HEK293 (cell line): ENCODE measurements around the gene TIGD7.

Source experiments
- BCL11A ChIP-seq: fragments of 450-650 bp; formaldehyde crosslinking; IDR thresholded peaks from 2 replicates; pipeline ENCODE4 v1.5.1; 2016; ENCODE audit warnings: low read depth, missing biosample characterization, missing genetic modification characterization
- EGR2 ChIP-seq: fragments of 450-650 bp; formaldehyde crosslinking; IDR thresholded peaks from 2 replicates; pipeline ENCODE4 v1.5.1; 2016; ENCODE audit warnings: low read depth, missing biosample characterization, missing genetic modification characterization
- MYNN ChIP-seq: fragments of 450-650 bp; formaldehyde crosslinking; IDR thresholded peaks from 2 replicates; pipeline ENCODE4 v1.5.1; 2016; ENCODE audit warnings: missing biosample characterization, missing genetic modification characterization, borderline replicate concordance
- OSR2 ChIP-seq: fragments of 450-650 bp; formaldehyde crosslinking; IDR thresholded peaks from 2 replicates; pipeline ENCODE4 v1.5.1; 2016; ENCODE audit warnings: missing biosample characterization, missing genetic modification characterization
- OVOL3 ChIP-seq: fragments of 450-650 bp; formaldehyde crosslinking; IDR thresholded peaks from 2 replicates; pipeline ENCODE4 v1.5.1; 2016; ENCODE audit warnings: missing biosample characterization, missing genetic modification characterization
- SP3 ChIP-seq: fragments of 450-650 bp; formaldehyde crosslinking; IDR thresholded peaks from 2 replicates; pipeline ENCODE4 v1.5.1; 2016; ENCODE audit warnings: missing biosample characterization, missing genetic modification characterization
- SP7 ChIP-seq: fragments of 450-650 bp; formaldehyde crosslinking; IDR thresholded peaks from 2 replicates; pipeline ENCODE4 v1.5.1; 2016; ENCODE audit warnings: missing biosample characterization, missing genetic modification characterization
- ZBTB17 ChIP-seq: fragments of 450-650 bp; formaldehyde crosslinking; IDR thresholded peaks from 2 replicates; pipeline ENCODE4 v1.5.1; 2016; ENCODE audit warnings: missing biosample characterization, missing genetic modification characterization
- ZBTB20 ChIP-seq: fragments of 450-650 bp; formaldehyde crosslinking; IDR thresholded peaks from 2 replicates; pipeline ENCODE4 v1.5.1; 2016; ENCODE audit warnings: missing biosample characterization, missing genetic modification characterization
- ZNF114 ChIP-seq: fragments of 450-650 bp; formaldehyde crosslinking; IDR thresholded peaks from 2 replicates; pipeline ENCODE4 v1.5.0; 2017; ENCODE audit warnings: missing biosample characterization, missing genetic modification characterization
- ZNF132 ChIP-seq: fragments of 450-650 bp; formaldehyde crosslinking; IDR thresholded peaks from 2 replicates; pipeline ENCODE4 v1.5.1; 2017; ENCODE audit warnings: missing biosample characterization, missing genetic modification characterization, borderline replicate concordance
- ZNF146 ChIP-seq: fragments of 450-650 bp; formaldehyde crosslinking; IDR thresholded peaks from 2 replicates; pipeline ENCODE4 v1.5.1; 2016; ENCODE audit warnings: missing biosample characterization, missing genetic modification characterization
- ZNF169 ChIP-seq: fragments of 450-650 bp; formaldehyde crosslinking; IDR thresholded peaks from 2 replicates; pipeline ENCODE4 v1.5.1; 2016; ENCODE audit warnings: missing biosample characterization, missing genetic modification characterization
- ZNF239 ChIP-seq: fragments of 450-650 bp; formaldehyde crosslinking; IDR thresholded peaks from 2 replicates; pipeline ENCODE4 v1.5.1; 2016; ENCODE audit warnings: missing biosample characterization, missing genetic modification characterization
- ZNF292 ChIP-seq: fragments of 450-650 bp; formaldehyde crosslinking; IDR thresholded peaks from 2 replicates; pipeline ENCODE4 v1.5.1; 2016; ENCODE audit warnings: low read depth, missing biosample characterization, missing genetic modification characterization, borderline replicate concordance
- ZNF391 ChIP-seq: fragments of 450-650 bp; formaldehyde crosslinking; IDR thresholded peaks from 2 replicates; pipeline ENCODE4 v1.5.1; 2016; ENCODE audit warnings: low read depth, missing biosample characterization, missing genetic modification characterization, borderline replicate concordance
- ZNF791 ChIP-seq: fragments of 450-650 bp; formaldehyde crosslinking; IDR thresholded peaks from 2 replicates; pipeline ENCODE4 v1.5.1; 2016; ENCODE audit warnings: missing biosample characterization, missing genetic modification characterization
- ZSCAN30 ChIP-seq: fragments of 450-650 bp; IDR thresholded peaks from 2 replicates; pipeline ENCODE4 v1.5.1; 2018; ENCODE audit warnings: missing biosample characterization, mild to moderate bottlenecking, missing genetic modification characterization, moderate library complexity
- TF ChIP-seq, protein P1 (sequence below): fragments of 450-650 bp; formaldehyde crosslinking; IDR thresholded peaks from 2 replicates; pipeline ENCODE4 v1.5.1; 2016; ENCODE audit warnings: missing biosample characterization, missing genetic modification characterization
- TF ChIP-seq, protein P2 (sequence below): fragments of 450-650 bp; formaldehyde crosslinking; IDR thresholded peaks from 2 replicates; pipeline ENCODE4 v1.5.1; 2016; ENCODE audit warnings: missing biosample characterization, missing genetic modification characterization
- TF ChIP-seq, protein P3 (sequence below): fragments of 450-650 bp; IDR thresholded peaks from 2 replicates; pipeline ENCODE4 v1.5.1; 2018; ENCODE audit warnings: missing biosample characterization, mild to moderate bottlenecking, missing genetic modification characterization
- TF ChIP-seq, protein P4 (sequence below): fragments of 450-650 bp; formaldehyde crosslinking; IDR thresholded peaks from 2 replicates; pipeline ENCODE4 v1.5.1; 2016; ENCODE audit warnings: missing biosample characterization, missing genetic modification characterization, borderline replicate concordance
- TF ChIP-seq, protein P5 (sequence below): fragments of 450-650 bp; formaldehyde crosslinking; IDR thresholded peaks from 2 replicates; pipeline ENCODE4 v1.5.1; 2016; ENCODE audit warnings: missing biosample characterization, missing genetic modification characterization

The TIGD7 gene

DNA sequence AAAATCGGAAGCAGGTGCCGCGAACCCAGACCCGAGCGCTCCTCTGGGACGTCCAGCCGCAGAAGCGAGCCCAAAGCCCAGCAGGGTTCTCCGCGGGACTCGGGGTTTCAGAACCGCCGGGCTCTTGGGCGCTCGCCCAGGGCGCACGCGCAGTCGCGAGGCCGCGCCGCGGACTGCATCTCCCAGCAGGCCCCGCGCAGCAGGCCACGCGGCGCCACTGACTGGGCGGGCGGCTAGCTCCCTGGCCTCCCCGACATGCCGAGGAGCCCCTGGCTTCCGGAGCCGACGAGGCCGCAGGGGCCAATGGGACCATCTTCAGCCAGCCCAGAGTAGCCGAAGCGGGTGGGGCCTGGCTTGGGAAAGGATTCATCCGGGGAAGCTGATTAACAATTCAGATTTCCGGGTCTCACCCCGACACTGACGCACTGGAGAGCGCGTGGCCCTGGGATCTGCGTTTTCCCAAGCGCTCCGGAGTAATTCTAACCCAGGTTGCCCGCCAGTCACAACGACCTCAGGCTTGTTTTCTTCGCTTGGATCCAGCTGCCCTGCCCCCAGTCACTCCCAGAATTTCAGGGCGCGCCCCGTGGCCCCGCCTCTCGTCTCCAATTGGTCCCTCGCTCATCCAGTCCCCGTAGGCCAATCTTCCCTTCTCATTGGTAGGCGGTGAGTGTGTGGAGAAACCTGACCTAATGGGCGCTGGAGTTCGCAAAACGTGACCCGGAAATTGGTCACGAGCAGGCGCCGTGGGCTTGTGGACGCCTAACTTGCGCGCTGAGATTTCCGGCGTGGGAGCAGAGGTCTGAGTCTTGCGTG, 22.3 kb downstream of the TIGD7 start, which contains the start of gene ZNF263 (continued):
- no peak for TF ChIP-seq BCL11A (tag by site-specific recombination)
- TF ChIP-seq, protein P1, sequence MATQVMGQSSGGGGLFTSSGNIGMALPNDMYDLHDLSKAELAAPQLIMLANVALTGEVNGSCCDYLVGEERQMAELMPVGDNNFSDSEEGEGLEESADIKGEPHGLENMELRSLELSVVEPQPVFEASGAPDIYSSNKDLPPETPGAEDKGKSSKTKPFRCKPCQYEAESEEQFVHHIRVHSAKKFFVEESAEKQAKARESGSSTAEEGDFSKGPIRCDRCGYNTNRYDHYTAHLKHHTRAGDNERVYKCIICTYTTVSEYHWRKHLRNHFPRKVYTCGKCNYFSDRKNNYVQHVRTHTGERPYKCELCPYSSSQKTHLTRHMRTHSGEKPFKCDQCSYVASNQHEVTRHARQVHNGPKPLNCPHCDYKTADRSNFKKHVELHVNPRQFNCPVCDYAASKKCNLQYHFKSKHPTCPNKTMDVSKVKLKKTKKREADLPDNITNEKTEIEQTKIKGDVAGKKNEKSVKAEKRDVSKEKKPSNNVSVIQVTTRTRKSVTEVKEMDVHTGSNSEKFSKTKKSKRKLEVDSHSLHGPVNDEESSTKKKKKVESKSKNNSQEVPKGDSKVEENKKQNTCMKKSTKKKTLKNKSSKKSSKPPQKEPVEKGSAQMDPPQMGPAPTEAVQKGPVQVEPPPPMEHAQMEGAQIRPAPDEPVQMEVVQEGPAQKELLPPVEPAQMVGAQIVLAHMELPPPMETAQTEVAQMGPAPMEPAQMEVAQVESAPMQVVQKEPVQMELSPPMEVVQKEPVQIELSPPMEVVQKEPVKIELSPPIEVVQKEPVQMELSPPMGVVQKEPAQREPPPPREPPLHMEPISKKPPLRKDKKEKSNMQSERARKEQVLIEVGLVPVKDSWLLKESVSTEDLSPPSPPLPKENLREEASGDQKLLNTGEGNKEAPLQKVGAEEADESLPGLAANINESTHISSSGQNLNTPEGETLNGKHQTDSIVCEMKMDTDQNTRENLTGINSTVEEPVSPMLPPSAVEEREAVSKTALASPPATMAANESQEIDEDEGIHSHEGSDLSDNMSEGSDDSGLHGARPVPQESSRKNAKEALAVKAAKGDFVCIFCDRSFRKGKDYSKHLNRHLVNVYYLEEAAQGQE = no peak; the same call in 1 of the 2 replicates
- TF ChIP-seq, protein P2, sequence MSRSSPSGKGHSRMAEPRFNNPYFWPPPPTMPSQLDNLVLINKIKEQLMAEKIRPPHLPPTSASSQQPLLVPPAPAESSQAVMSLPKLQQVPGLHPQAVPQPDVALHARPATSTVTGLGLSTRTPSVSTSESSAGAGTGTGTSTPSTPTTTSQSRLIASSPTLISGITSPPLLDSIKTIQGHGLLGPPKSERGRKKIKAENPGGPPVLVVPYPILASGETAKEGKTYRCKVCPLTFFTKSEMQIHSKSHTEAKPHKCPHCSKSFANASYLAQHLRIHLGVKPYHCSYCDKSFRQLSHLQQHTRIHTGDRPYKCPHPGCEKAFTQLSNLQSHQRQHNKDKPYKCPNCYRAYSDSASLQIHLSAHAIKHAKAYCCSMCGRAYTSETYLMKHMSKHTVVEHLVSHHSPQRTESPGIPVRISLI (tag by site-specific recombination) = no peak
- TF ChIP-seq SP7 (tag by site-specific recombination) = peak; percentile 74
- no peak for TF ChIP-seq ZNF146 (tag by site-specific recombination)
- no peak for TF ChIP-seq MYNN
- TF ChIP-seq ZBTB20 (tag by site-specific recombination) = peak; percentile 100
- TF ChIP-seq EGR2 = peak; percentile 87
- TF ChIP-seq, protein P3, sequence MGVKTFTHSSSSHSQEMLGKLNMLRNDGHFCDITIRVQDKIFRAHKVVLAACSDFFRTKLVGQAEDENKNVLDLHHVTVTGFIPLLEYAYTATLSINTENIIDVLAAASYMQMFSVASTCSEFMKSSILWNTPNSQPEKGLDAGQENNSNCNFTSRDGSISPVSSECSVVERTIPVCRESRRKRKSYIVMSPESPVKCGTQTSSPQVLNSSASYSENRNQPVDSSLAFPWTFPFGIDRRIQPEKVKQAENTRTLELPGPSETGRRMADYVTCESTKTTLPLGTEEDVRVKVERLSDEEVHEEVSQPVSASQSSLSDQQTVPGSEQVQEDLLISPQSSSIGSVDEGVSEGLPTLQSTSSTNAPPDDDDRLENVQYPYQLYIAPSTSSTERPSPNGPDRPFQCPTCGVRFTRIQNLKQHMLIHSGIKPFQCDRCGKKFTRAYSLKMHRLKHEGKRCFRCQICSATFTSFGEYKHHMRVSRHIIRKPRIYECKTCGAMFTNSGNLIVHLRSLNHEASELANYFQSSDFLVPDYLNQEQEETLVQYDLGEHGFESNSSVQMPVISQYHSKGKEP (tag by site-specific recombination) = 0 out of 2 replicates have a peak, but pooled peaks have one; percentile 35
- peak; percentile 31; the same call in 1 of the 2 replicates for TF ChIP-seq OVOL3 (tag by site-specific recombination)
- TF ChIP-seq SP3 (tag by site-specific recombination) = peak; percentile 87
- no peak; the same call in 1 of the 2 replicates for TF ChIP-seq ZNF391 (tag by site-specific recombination)
- TF ChIP-seq ZNF132 = no peak
- no peak for TF ChIP-seq ZNF114 (tag by site-specific recombination)
- TF ChIP-seq, protein P4, sequence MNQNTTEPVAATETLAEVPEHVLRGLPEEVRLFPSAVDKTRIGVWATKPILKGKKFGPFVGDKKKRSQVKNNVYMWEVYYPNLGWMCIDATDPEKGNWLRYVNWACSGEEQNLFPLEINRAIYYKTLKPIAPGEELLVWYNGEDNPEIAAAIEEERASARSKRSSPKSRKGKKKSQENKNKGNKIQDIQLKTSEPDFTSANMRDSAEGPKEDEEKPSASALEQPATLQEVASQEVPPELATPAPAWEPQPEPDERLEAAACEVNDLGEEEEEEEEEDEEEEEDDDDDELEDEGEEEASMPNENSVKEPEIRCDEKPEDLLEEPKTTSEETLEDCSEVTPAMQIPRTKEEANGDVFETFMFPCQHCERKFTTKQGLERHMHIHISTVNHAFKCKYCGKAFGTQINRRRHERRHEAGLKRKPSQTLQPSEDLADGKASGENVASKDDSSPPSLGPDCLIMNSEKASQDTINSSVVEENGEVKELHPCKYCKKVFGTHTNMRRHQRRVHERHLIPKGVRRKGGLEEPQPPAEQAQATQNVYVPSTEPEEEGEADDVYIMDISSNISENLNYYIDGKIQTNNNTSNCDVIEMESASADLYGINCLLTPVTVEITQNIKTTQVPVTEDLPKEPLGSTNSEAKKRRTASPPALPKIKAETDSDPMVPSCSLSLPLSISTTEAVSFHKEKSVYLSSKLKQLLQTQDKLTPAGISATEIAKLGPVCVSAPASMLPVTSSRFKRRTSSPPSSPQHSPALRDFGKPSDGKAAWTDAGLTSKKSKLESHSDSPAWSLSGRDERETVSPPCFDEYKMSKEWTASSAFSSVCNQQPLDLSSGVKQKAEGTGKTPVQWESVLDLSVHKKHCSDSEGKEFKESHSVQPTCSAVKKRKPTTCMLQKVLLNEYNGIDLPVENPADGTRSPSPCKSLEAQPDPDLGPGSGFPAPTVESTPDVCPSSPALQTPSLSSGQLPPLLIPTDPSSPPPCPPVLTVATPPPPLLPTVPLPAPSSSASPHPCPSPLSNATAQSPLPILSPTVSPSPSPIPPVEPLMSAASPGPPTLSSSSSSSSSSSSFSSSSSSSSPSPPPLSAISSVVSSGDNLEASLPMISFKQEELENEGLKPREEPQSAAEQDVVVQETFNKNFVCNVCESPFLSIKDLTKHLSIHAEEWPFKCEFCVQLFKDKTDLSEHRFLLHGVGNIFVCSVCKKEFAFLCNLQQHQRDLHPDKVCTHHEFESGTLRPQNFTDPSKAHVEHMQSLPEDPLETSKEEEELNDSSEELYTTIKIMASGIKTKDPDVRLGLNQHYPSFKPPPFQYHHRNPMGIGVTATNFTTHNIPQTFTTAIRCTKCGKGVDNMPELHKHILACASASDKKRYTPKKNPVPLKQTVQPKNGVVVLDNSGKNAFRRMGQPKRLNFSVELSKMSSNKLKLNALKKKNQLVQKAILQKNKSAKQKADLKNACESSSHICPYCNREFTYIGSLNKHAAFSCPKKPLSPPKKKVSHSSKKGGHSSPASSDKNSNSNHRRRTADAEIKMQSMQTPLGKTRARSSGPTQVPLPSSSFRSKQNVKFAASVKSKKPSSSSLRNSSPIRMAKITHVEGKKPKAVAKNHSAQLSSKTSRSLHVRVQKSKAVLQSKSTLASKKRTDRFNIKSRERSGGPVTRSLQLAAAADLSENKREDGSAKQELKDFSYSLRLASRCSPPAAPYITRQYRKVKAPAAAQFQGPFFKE (tag by site-specific recombination) = no peak
- peak; percentile 78; the same call in 1 of the 2 replicates for TF ChIP-seq ZSCAN30
- peak; percentile 48 for TF ChIP-seq OSR2 (tag by site-specific recombination)
- TF ChIP-seq ZNF169 (tag by site-specific recombination) = no peak
- no peak for TF ChIP-seq ZNF292 (tag by site-specific recombination)
- no peak for TF ChIP-seq ZNF239 (tag by site-specific recombination)
- peak; percentile 97 for TF ChIP-seq ZBTB17 (tag by site-specific recombination)
- TF ChIP-seq, protein P5, sequence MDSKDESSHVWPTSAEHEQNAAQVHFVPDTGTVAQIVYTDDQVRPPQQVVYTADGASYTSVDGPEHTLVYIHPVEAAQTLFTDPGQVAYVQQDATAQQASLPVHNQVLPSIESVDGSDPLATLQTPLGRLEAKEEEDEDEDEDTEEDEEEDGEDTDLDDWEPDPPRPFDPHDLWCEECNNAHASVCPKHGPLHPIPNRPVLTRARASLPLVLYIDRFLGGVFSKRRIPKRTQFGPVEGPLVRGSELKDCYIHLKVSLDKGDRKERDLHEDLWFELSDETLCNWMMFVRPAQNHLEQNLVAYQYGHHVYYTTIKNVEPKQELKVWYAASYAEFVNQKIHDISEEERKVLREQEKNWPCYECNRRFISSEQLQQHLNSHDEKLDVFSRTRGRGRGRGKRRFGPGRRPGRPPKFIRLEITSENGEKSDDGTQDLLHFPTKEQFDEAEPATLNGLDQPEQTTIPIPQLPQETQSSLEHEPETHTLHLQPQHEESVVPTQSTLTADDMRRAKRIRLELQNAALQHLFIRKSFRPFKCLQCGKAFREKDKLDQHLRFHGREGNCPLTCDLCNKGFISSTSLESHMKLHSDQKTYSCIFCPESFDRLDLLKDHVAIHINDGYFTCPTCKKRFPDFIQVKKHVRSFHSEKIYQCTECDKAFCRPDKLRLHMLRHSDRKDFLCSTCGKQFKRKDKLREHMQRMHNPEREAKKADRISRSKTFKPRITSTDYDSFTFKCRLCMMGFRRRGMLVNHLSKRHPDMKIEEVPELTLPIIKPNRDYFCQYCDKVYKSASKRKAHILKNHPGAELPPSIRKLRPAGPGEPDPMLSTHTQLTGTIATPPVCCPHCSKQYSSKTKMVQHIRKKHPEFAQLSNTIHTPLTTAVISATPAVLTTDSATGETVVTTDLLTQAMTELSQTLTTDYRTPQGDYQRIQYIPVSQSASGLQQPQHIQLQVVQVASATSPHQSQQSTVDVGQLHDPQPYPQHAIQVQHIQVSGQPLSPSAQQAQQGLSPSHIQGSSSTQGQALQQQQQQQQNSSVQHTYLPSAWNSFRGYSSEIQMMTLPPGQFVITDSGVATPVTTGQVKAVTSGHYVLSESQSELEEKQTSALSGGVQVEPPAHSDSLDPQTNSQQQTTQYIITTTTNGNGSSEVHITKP (tag by site-specific recombination) = peak; percentile 84
- TF ChIP-seq ZNF791 (tag by site-specific recombination) = no peak
